Measurements from ENCODE around the gene DOCK9.

DOCK9 gene

GRCh38 chr13:98781045-98781444, 196.8 kb downstream of the DOCK9 start:
- H3K27ac ChIP-seq, result no peak overlapping the region

GRCh38 chr13:98780451-98780850, 197.4 kb downstream of the DOCK9 start:
- TF ChIP-seq CTCF (conservative IDR thresholded peaks at IDR 0.05), result no peak
- H3K27ac ChIP-seq, result no peak overlapping the region

More at GRCh38 chr13:98781045-98781444, 196.8 kb downstream of the DOCK9 start:
- no peak for TF ChIP-seq CTCF (conservative IDR thresholded peaks at IDR 0.05)

GRCh38 chr13:98779695-98780094, 198.2 kb downstream of the DOCK9 start:
- H3K27ac ChIP-seq, result no peak overlapping the region
- TF ChIP-seq CTCF (conservative IDR thresholded peaks at IDR 0.05), result no peak

- no peak for TF ChIP-seq CTCF (conservative IDR thresholded peaks at IDR 0.05)
- H3K27ac ChIP-seq, result no peak overlapping the region
These were observed 199.1 kb downstream of the DOCK9 start for GRCh38 chr13:98778749-98779148.

- TF ChIP-seq CTCF (conservative IDR thresholded peaks at IDR 0.05), result no peak
- no peak overlapping the region for H3K27ac ChIP-seq
These were observed 201.2 kb downstream of the DOCK9 start for GRCh38 chr13:98776644-98777043.

GRCh38 chr13:98775844-98776598, 201.8 kb downstream of the DOCK9 start:
- TF ChIP-seq CTCF (conservative IDR thresholded peaks at IDR 0.05), result no peak
- no peak overlapping the region for H3K27ac ChIP-seq

GRCh38 chr13:98775386-98775785, 202.5 kb downstream of the DOCK9 start:
- H3K27ac ChIP-seq, result no peak overlapping the region
- TF ChIP-seq CTCF (conservative IDR thresholded peaks at IDR 0.05), result no peak

All from VCaP (cell line).